H9 (cell line): ENCODE measurements around the gene LRRC8C. TPM values are rescaled to one million over a fixed set of nuclear protein-coding genes. Genes with fewer than 3 reads are reported as not detected.

Source experiments
- DNase-seq: peaks from one replicate; pipeline ENCODE4 v3.0.0-alpha.2; 2017
- H2AFZ ChIP-seq: one replicate; pipeline ENCODE4 v1.6.1; 2013; ENCODE audit warnings: mild to moderate bottlenecking, low read length, control low read depth, moderate library complexity
- H2AK5ac ChIP-seq: 2 replicates; pipeline ENCODE4 v1.6.1; 2013; ENCODE audit warnings: low read length, control low read depth, mixed read lengths; ENCODE audit not compliant: insufficient read length
- H2BK120ac ChIP-seq: one replicate; pipeline ENCODE4 v1.6.1; 2013; ENCODE audit warnings: low read depth, mild to moderate bottlenecking, low read length, control low read depth, inconsistent platforms; ENCODE audit not compliant: poor library complexity, severe bottlenecking
- H2BK12ac ChIP-seq: 2 replicates; pipeline ENCODE4 v1.6.1; 2013; ENCODE audit warnings: low read length, control low read depth, mixed read lengths, low read depth; ENCODE audit not compliant: insufficient read length
- H2BK15ac ChIP-seq: 2 replicates; pipeline ENCODE4 v1.6.1; 2013; ENCODE audit warnings: low read depth, low read length, control low read depth
- H2BK20ac ChIP-seq: one replicate; pipeline ENCODE4 v1.6.1; 2013; ENCODE audit warnings: low read depth, mild to moderate bottlenecking, low read length, control low read depth, inconsistent platforms; ENCODE audit not compliant: poor library complexity, severe bottlenecking
- H2BK5ac ChIP-seq: 2 replicates; pipeline ENCODE4 v1.6.1; 2013; ENCODE audit warnings: low read length, control low read depth, mixed read lengths; ENCODE audit not compliant: insufficient read length
- H3K14ac ChIP-seq: 2 replicates; pipeline ENCODE4 v1.6.1; 2013; ENCODE audit warnings: low read length, control low read depth; ENCODE audit not compliant: insufficient read depth
- H3K18ac ChIP-seq: 2 replicates; pipeline ENCODE4 v1.6.1; 2013; ENCODE audit warnings: low read depth, mild to moderate bottlenecking, mixed read lengths, low read length, control low read depth; ENCODE audit not compliant: insufficient read length
- H3K23ac ChIP-seq: 2 replicates; pipeline ENCODE4 v1.6.1; 2013; ENCODE audit warnings: low read length, control low read depth, mixed read lengths, low read depth; ENCODE audit not compliant: insufficient read length
- H3K23me2 ChIP-seq: 2 replicates; pipeline ENCODE4 v1.6.1; 2013; ENCODE audit warnings: low read depth, mild to moderate bottlenecking, mixed read lengths, low read length, control low read depth; ENCODE audit not compliant: insufficient read length, poor library complexity, severe bottlenecking
- H3K27ac ChIP-seq: 2 replicates; pipeline ENCODE4 v1.5.1; 2013; ENCODE audit warnings: low read length, control low read depth, mixed read lengths, low read depth; ENCODE audit not compliant: insufficient read length
- H3K27me3 ChIP-seq: 2 replicates; pipeline ENCODE4 v1.6.1; 2013; ENCODE audit warnings: low read length, control low read depth, inconsistent platforms; ENCODE audit not compliant: insufficient read depth
- H3K4ac ChIP-seq: 2 replicates; pipeline ENCODE4 v1.6.1; 2013; ENCODE audit warnings: low read depth, mild to moderate bottlenecking, control low read depth, inconsistent platforms, low read length, moderate library complexity
- H3K4me1 ChIP-seq: 2 replicates; pipeline ENCODE4 v1.6.1; 2013; ENCODE audit warnings: low read length, control low read depth, inconsistent platforms; ENCODE audit not compliant: insufficient read depth
- H3K4me2 ChIP-seq: 2 replicates; pipeline ENCODE4 v1.6.1; 2013; ENCODE audit warnings: low read length, control low read depth, mixed read lengths; ENCODE audit not compliant: insufficient read length, insufficient read depth
- H3K56ac ChIP-seq: 2 replicates; pipeline ENCODE4 v1.6.1; 2013; ENCODE audit warnings: low read depth, mild to moderate bottlenecking, mixed read lengths, low read length, control low read depth; ENCODE audit not compliant: insufficient read length
- H3K79me1 ChIP-seq: 2 replicates; pipeline ENCODE4 v1.6.1; 2013; ENCODE audit warnings: low read depth, mild to moderate bottlenecking, moderate library complexity, low read length, control low read depth, inconsistent platforms; ENCODE audit not compliant: insufficient read depth, poor library complexity, severe bottlenecking
- H3K79me2 ChIP-seq: 2 replicates; pipeline ENCODE4 v1.6.1; 2013; ENCODE audit warnings: low read length, control low read depth, inconsistent platforms; ENCODE audit not compliant: insufficient read depth
- H3K9ac ChIP-seq: 2 replicates; pipeline ENCODE4 v1.6.1; 2013; ENCODE audit warnings: low read length, control low read depth, mixed read lengths; ENCODE audit not compliant: insufficient read length; ENCODE audit errors: extremely low read depth
- H3K9me3 ChIP-seq: one replicate; pipeline ENCODE4 v1.6.1; 2013; ENCODE audit warnings: low read depth, low read length, inconsistent platforms; ENCODE audit not compliant: control insufficient read depth
- H3T11ph ChIP-seq: one replicate; pipeline ENCODE4 v1.6.1; 2013; ENCODE audit warnings: mild to moderate bottlenecking, low read length, control low read depth, inconsistent platforms
- H4K20me1 ChIP-seq: one replicate; pipeline ENCODE4 v1.6.1; 2013; ENCODE audit not compliant: control insufficient read depth, insufficient read length, insufficient read depth
- H4K5ac ChIP-seq: 2 replicates; pipeline ENCODE4 v1.6.1; 2013; ENCODE audit warnings: low read depth, mild to moderate bottlenecking, mixed read lengths, low read length, control low read depth; ENCODE audit not compliant: insufficient read length
- H4K8ac ChIP-seq: replicated peaks from 2 replicates; pipeline ENCODE4 v1.6.1; 2013; ENCODE audit warnings: low read length, control low read depth, mixed read lengths, low read depth; ENCODE audit not compliant: insufficient read length
- H4K91ac ChIP-seq: 2 replicates; pipeline ENCODE4 v1.6.1; 2013; ENCODE audit warnings: low read depth, mild to moderate bottlenecking, moderate library complexity, mixed read lengths, low read length, control low read depth; ENCODE audit not compliant: insufficient read length
- H3K27ac Mint-ChIP-seq, 3 experiments: 2 replicates in 2 of 3; 3 replicates in 1 of 3; pipeline ENCODE4 v1.8.0; 2020 to 2021; ENCODE audit warnings: mixed read lengths in 3 of 3, mild to moderate bottlenecking in 1 of 3, moderate library complexity in 1 of 3
- H3K27me3 Mint-ChIP-seq: 2 replicates; pipeline ENCODE4 v1.8.0; 2021; ENCODE audit warnings: low read depth, mild to moderate bottlenecking, moderate library complexity, mixed read lengths
- H3K36me3 Mint-ChIP-seq, 3 experiments: 2 replicates in 2 of 3; 3 replicates in 1 of 3; pipeline ENCODE4 v1.8.0; 2020 to 2021; ENCODE audit warnings: low read depth in 3 of 3, mixed read lengths in 3 of 3; ENCODE audit not compliant: insufficient read depth in 1 of 3
- H3K4me1 Mint-ChIP-seq, 2 experiments: 2 replicates each; pipeline ENCODE4 v1.8.0; 2020; ENCODE audit warnings: mixed read lengths in 2 of 2
- H3K4me3 Mint-ChIP-seq, 2 experiments: 2 replicates in 1 of 2; 3 replicates in 1 of 2; pipeline ENCODE4 v1.8.0; 2020 to 2021; ENCODE audit warnings: mild to moderate bottlenecking in 2 of 2, mixed read lengths in 2 of 2, moderate library complexity in 1 of 2
- H3K9me3 Mint-ChIP-seq, 2 experiments: 2 replicates in 1 of 2; 3 replicates in 1 of 2; pipeline ENCODE4 v1.8.0; 2020; ENCODE audit warnings: mild to moderate bottlenecking in 2 of 2, mixed read lengths in 2 of 2, moderate library complexity in 1 of 2
- CTCF ChIP-seq: fragments of 200-600 bp; sonication (generic); conservative IDR thresholded peaks from 3 replicates; pipeline ENCODE4 v1.8.0; 2021; ENCODE audit warnings: antibody characterized with exemption, mild to moderate bottlenecking
- WGBS: extraction: QIAGEN DNeasy Blood & Tissue Kit; methylation state at CpG from one replicate; pipeline ENCODE4 v1.1.7; 2013; ENCODE audit warnings: missing lambda C conversion rate, low lambda C conversion rate, mixed read lengths; ENCODE audit not compliant: insufficient read length; ENCODE audit errors: extremely low coverage; 5-methylcytosine and 5-hydroxymethylcytosine counted together
- total RNA-seq: library from RNA; stranded (reverse); gene quantifications from 2 replicates; pipeline ENCODE4 v1.2.1, GENCODE V29; 2021

LRRC8C gene
- total RNA-seq, 1 experiment from 2014 or later, result 1.9 TPM

DNA sequence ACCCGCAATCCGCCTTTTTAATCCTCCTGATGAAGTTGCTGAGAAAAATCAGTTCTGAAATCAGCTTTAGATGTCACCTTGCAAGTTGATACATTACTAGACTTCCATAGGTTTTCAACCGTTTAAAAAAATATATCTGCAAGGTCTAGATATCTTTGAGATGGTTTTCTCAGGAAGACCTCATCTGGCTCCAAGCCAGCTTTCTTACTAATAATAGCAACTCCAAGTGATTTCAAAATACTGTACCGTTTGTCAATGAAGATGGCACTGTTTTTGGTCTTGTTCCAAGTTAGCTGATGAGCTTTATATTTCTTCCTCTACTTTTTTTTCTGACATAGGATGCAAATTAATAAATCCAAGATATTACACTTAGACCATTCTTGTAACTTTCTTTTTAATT is 40.3 kb downstream of the LRRC8C start:
- Histone ChIP-seq H2AFZ (no peak overlapping the region), H3K79me1 (no peaks in the 10 kb centered on the region), H2BK120ac (no peak overlapping the region), H3K4me1 (0 out of 2 replicates have a peak, but pooled peaks cover 2% of the 10 kb centered on the region), H3K9ac (no peak overlapping the region), H3K4ac (no peak overlapping the region), H3T11ph (no peak overlapping the region), H4K20me1 (no peaks in the 10 kb centered on the region), H3K27ac (no peak overlapping the region), H2BK5ac (no peak overlapping the region), H4K5ac (no peak overlapping the region), H2BK15ac (no peak overlapping the region), H3K23me2 (no peaks in the 10 kb centered on the region), H3K14ac (no peak overlapping the region), H3K27me3 (no peaks in the 10 kb centered on the region), H4K8ac (no peak overlapping the region), H2AK5ac (no peak overlapping the region), H3K23ac (no peak overlapping the region), H3K18ac (no peak overlapping the region), H3K56ac (no peak overlapping the region), H2BK12ac (no peak overlapping the region), H3K79me2 (no peaks in the 10 kb centered on the region), H2BK20ac (no peak overlapping the region), H3K4me2 (no peak overlapping the region), H4K91ac (no peak overlapping the region), H3K9me3 (no peaks in the 10 kb centered on the region)
- DNase-seq, result no peak
- no peak for TF ChIP-seq CTCF
- no CpG with 5 or more reads among the region's 4 CpGs for WGBS
- Mint-ChIP-seq H3K36me3 (no peaks in the 10 kb centered on the region), H3K27me3 (no peaks in the 10 kb centered on the region), H3K4me3 (no peak overlapping the region), H3K9me3 (no peaks in the 10 kb centered on the region), H3K27ac (no peak overlapping the region), H3K4me1 (no peaks in the 10 kb centered on the region)
